HepG2 (cell line): Measurements from ENCODE around the gene PPY. TPM values are rescaled to one million over a fixed set of nuclear protein-coding genes. Genes with fewer than 3 reads are reported as not detected.

Source experiments
- ATAC-seq: fragments of 200-7000 bp; cut with Tn5 transposase; 3 replicates; pipeline ENCODE4 v1.9.1; 2020; ENCODE audit warnings: mild to moderate bottlenecking, moderate library complexity
- BruUV-seq: library from RNA; stranded (reverse); fragments of 400-500 nt; replicated peaks from 2 replicates; lab custom pipeline; 2021; lab: Mats Ljungman, UMichigan
- CTCF ChIA-PET: fragments of 300-600 bp; formaldehyde crosslinking; extraction: SDS; loops from one replicate; lab custom pipeline; 2021; ENCODE audit warnings: low total read pairs, inconsistent platforms, low intra/inter-chr PET ratio; lab: Yijun Ruan, JAX
- POLR2A ChIA-PET: fragments of 350-600 bp; sonication (Branson Sonifier 250); formaldehyde crosslinking; loops from one replicate; lab custom pipeline; 2020; ENCODE audit warnings: antibody characterized with exemption, inconsistent platforms; lab: Yijun Ruan, JAX
- DNase-seq: peaks from one replicate; pipeline ENCODE4 v3.0.0-alpha.2; 2015; ENCODE audit warnings: low spot score
- FAIRE-seq: peaks from 3 replicates; lab custom pipeline; 2011; peaks lifted over from hg19 to GRCh38; lab: Jason Lieb, UNC
- H2AFZ ChIP-seq: one replicate; pipeline ENCODE4 v1.6.1; 2011; ENCODE audit warnings: low read length, inconsistent platforms
- H3K27ac ChIP-seq: fragments of 300-600 bp; 3 replicates; pipeline ENCODE4 v1.8.0; 2011; ENCODE audit warnings: mixed run types, mild to moderate bottlenecking, mixed read lengths, low read length, inconsistent platforms; ENCODE audit not compliant: insufficient read depth; ENCODE audit errors: extremely low read length
- H3K27me3 ChIP-seq, 2 experiments: fragments of 200-600 bp in 1 of 2; 2 replicates in 1 of 2; 3 replicates in 1 of 2; pipeline versions ENCODE4 v1.6.0 to v1.8.0; 2011; ENCODE audit warnings: low read length in 2 of 2, mild to moderate bottlenecking in 2 of 2, moderate library complexity in 2 of 2, inconsistent platforms in 1 of 2; ENCODE audit not compliant: insufficient read depth in 2 of 2, control insufficient read depth in 1 of 2
- H3K36me3 ChIP-seq, 2 experiments: fragments of 200-600 bp in 1 of 2; replicated peaks in 1 of 2; 2 replicates in 1 of 2; 3 replicates in 1 of 2; pipeline versions ENCODE4 v1.5.1 to v1.8.0; 2011; ENCODE audit warnings: low read length in 2 of 2, inconsistent platforms in 1 of 2; ENCODE audit not compliant: insufficient read depth in 2 of 2, control insufficient read depth in 1 of 2
- H3K4me1 ChIP-seq: 2 replicates; pipeline ENCODE4 v1.5.1; 2012; ENCODE audit warnings: low read length, inconsistent platforms; ENCODE audit not compliant: insufficient read depth
- H3K4me2 ChIP-seq: 2 replicates; pipeline ENCODE4 v1.6.0; 2011; ENCODE audit warnings: low read depth, low read length, inconsistent platforms
- H3K4me3 ChIP-seq, 3 experiments: fragments of 200-600 bp in 1 of 3; sonication (generic), shearing (Covaris generic) in 1 of 3; replicated peaks in 1 of 3; 2 replicates each; pipeline ENCODE4 v1.5.1; 2011 to 2016; ENCODE audit warnings: low read length in 3 of 3, inconsistent platforms in 2 of 3, low read depth in 2 of 3, mild to moderate bottlenecking in 2 of 3, control low read depth in 1 of 3, mixed read lengths in 1 of 3; ENCODE audit not compliant: insufficient read depth in 1 of 3
- H3K79me2 ChIP-seq: one replicate; pipeline ENCODE4 v1.6.1; 2011; ENCODE audit warnings: low read length, inconsistent platforms; ENCODE audit not compliant: insufficient read depth
- H3K9ac ChIP-seq: 2 replicates; pipeline ENCODE4 v1.6.0; 2011; ENCODE audit warnings: mild to moderate bottlenecking, low read depth, low read length, inconsistent platforms; ENCODE audit not compliant: insufficient read depth
- H3K9me3 ChIP-seq: 2 replicates; pipeline ENCODE4 v1.5.1; 2012; ENCODE audit warnings: mild to moderate bottlenecking, low read length
- H4K20me1 ChIP-seq: 2 replicates; pipeline ENCODE4 v1.6.0; 2011; ENCODE audit warnings: inconsistent platforms, mild to moderate bottlenecking, low read length, moderate library complexity; ENCODE audit not compliant: insufficient read depth
- BORCS8-MEF2B ChIP-seq: sonication (generic); formaldehyde crosslinking; IDR thresholded peaks from 2 replicates; pipeline ENCODE4 v1.8.0; 2022; ENCODE audit warnings: mild to moderate bottlenecking, missing genetic modification reagents
- ERF ChIP-seq: IDR thresholded peaks from 2 replicates; pipeline ENCODE4 v1.6.1; 2018; ENCODE audit warnings: missing biosample characterization, missing genetic modification reagents
- GABPB1 ChIP-seq: IDR thresholded peaks from 2 replicates; pipeline ENCODE4 v1.6.1; 2016; ENCODE audit warnings: mild to moderate bottlenecking, missing genetic modification reagents, moderate library complexity, missing compliant biosample characterization
- NFE2L1 ChIP-seq: sonication (generic); formaldehyde crosslinking; IDR thresholded peaks from 2 replicates; pipeline ENCODE4 v1.4.0; 2020; ENCODE audit warnings: missing genetic modification reagents, mild to moderate bottlenecking, borderline replicate concordance
- STAG1 ChIP-seq: sonication (generic); formaldehyde crosslinking; IDR thresholded peaks from 2 replicates; pipeline ENCODE4 v1.4.0; 2020; ENCODE audit warnings: missing genetic modification reagents
- ZNF780A ChIP-seq: sonication (generic); formaldehyde crosslinking; IDR thresholded peaks from 2 replicates; pipeline ENCODE4 v1.8.0; 2022; ENCODE audit warnings: mild to moderate bottlenecking, missing genetic modification reagents, moderate library complexity
- WGBS: methylation state at CpG from one replicate; pipeline ENCODE4 v1.1.6; 2017; ENCODE audit warnings: low lambda C conversion rate; 5-methylcytosine and 5-hydroxymethylcytosine counted together
- in situ Hi-C: cut with HindIII; loops from 2 replicates; pipeline ENCODE4 v1.10.0; 2017; ENCODE audit warnings: low pct_unique_long_range_greater_than_20kb; ENCODE audit not compliant: extremely low pct_ligation_motif_present
- intact Hi-C: fragments of 100-400 bp; cut with micrococcal nuclease; formaldehyde crosslinking; loops from one replicate; pipeline ENCODE4 v1.10.0; 2022; ENCODE audit not compliant: unreplicated experiment
- polyA plus RNA-seq, 8 experiments: library from polyadenylated mRNA; depleted of rRNA in 3 of 8; stranded (reverse) in 7 of 8; unstranded in 1 of 8; fragments of >200 nt; fragmentation: Illumina TruSeq in 4 of 8; extraction: Trizol in 4 of 8; gene quantifications; 2 replicates each; pipeline versions ENCODE4 v1.2.1 to v1.2.3, GENCODE V29; 2011 to 2016; ENCODE audit warnings: low read depth in 4 of 8, missing spikeins in 1 of 8, mixed read lengths in 1 of 8; ENCODE audit not compliant: insufficient read depth in 1 of 8
- total RNA-seq, 5 experiments: library from RNA; depleted of rRNA; stranded (reverse); fragments of >200 nt; fragmentation: Illumina TruSeq; extraction: Trizol; gene quantifications; 2 replicates each; pipeline ENCODE4 v1.2.3, GENCODE V29; 2016; ENCODE audit warnings: low read depth in 1 of 5
- TF ChIP-seq, protein P1 (sequence below): sonication (generic); formaldehyde crosslinking; IDR thresholded peaks from 2 replicates; pipeline ENCODE4 v1.4.0; 2020; ENCODE audit warnings: missing genetic modification reagents
- TF ChIP-seq, protein P2 (sequence below): sonication (generic); formaldehyde crosslinking; conservative IDR thresholded peaks from 2 replicates; pipeline ENCODE4 v1.8.1; 2023; ENCODE audit warnings: missing genetic modification reagents
- TF ChIP-seq, protein P3 (sequence below): sonication (generic); formaldehyde crosslinking; IDR thresholded peaks from 2 replicates; pipeline ENCODE4 v1.5.1; 2020; ENCODE audit warnings: mild to moderate bottlenecking, missing genetic modification reagents, moderate library complexity
- TF ChIP-seq, protein P4 (sequence below), 2 experiments: sonication (generic) in 1 of 2; formaldehyde crosslinking in 1 of 2; IDR thresholded peaks; 2 replicates each; pipeline versions ENCODE4 v1.5.1 to v1.6.1; 2011 to 2020; ENCODE audit warnings: borderline replicate concordance in 1 of 2, low read depth in 1 of 2, low read length in 1 of 2, mild to moderate bottlenecking in 1 of 2, missing genetic modification reagents in 1 of 2, moderate library complexity in 1 of 2
- TF ChIP-seq, protein P5 (sequence below): sonication (generic); formaldehyde crosslinking; IDR thresholded peaks from 2 replicates; pipeline ENCODE4 v1.4.0; 2020; ENCODE audit warnings: mild to moderate bottlenecking, missing genetic modification reagents

Gene PPY
- total and polyA plus RNA-seq, 2 of the 13 experiments (the other 11 are each of a cell fraction or from before 2014, with no cell fraction given), result not detected

DNA sequence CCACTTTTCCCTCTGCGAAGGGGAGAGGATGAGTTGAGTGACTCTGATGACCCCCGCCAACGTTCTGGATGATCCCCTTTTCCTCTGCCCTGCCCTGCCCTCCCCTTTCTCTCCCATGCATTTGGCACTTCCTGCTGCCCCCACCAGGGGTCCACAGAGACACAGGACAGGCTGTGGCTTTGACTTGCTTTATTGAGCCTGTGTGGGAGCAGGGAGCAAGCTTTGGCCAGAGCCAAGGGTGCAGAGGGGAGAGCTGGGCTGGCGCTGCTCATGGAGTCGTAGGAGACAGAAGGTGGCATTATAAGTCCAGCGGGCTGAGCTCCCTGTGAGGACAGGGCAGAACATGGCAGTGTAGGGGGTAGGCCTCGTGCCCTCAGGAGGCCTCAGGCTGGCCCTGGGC, 1.6 kb downstream of the PPY start (continued):
- TF ChIP-seq, protein P1, sequence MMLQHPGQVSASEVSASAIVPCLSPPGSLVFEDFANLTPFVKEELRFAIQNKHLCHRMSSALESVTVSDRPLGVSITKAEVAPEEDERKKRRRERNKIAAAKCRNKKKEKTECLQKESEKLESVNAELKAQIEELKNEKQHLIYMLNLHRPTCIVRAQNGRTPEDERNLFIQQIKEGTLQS (CRISPR knock-in tag), result 0 out of 2 replicates have a peak, but pooled peaks have one; percentile 26
- TF ChIP-seq, protein P2, sequence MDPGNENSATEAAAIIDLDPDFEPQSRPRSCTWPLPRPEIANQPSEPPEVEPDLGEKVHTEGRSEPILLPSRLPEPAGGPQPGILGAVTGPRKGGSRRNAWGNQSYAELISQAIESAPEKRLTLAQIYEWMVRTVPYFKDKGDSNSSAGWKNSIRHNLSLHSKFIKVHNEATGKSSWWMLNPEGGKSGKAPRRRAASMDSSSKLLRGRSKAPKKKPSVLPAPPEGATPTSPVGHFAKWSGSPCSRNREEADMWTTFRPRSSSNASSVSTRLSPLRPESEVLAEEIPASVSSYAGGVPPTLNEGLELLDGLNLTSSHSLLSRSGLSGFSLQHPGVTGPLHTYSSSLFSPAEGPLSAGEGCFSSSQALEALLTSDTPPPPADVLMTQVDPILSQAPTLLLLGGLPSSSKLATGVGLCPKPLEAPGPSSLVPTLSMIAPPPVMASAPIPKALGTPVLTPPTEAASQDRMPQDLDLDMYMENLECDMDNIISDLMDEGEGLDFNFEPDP (CRISPR knock-in tag), result no peak
- TF ChIP-seq, protein P3, sequence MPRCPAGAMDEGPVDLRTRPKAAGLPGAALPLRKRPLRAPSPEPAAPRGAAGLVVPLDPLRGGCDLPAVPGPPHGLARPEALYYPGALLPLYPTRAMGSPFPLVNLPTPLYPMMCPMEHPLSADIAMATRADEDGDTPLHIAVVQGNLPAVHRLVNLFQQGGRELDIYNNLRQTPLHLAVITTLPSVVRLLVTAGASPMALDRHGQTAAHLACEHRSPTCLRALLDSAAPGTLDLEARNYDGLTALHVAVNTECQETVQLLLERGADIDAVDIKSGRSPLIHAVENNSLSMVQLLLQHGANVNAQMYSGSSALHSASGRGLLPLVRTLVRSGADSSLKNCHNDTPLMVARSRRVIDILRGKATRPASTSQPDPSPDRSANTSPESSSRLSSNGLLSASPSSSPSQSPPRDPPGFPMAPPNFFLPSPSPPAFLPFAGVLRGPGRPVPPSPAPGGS (CRISPR knock-in tag), result no peak
- 0 out of 2 replicates have a peak, but pooled peaks have one; percentile 29 for TF ChIP-seq ZNF780A (CRISPR knock-in tag)
- TF ChIP-seq BORCS8-MEF2B (CRISPR knock-in tag), result peak; percentile 56
- TF ChIP-seq STAG1 (CRISPR knock-in tag), result peak; percentile 90
- TF ChIP-seq GABPB1, result 0 out of 2 replicates have a peak, but pooled peaks have one; percentile 21
- peak; percentile 39; the same call in 1 of the 2 replicates for TF ChIP-seq ERF (CRISPR knock-in tag)
- no peak for TF ChIP-seq NFE2L1 (CRISPR knock-in tag)

DNA sequence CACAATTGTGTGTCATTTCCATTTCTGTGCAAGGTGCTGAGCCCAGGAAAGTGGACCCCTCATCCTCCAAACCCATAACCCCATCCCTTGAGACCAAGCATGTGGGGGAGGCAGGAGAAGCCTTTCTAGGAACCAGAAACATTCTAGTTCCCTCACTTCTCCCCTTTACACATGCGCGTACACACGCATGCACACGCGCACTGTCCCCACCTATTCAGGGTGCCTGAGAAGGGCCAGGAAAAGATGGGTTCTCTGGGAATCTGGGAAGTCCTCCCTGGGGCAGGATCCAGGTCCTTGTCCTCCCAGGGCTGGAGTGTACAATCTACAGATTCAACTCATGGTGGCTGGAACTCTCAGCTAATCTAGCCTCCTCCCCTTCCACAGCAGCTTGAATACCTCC, 2.4 kb downstream of the PPY start:
- FAIRE-seq (no peak), ATAC-seq (no peak), DNase-seq (no peak)
- H3K4me2 ChIP-seq, result no peak overlapping the region
- no peaks in the 10 kb centered on the region for H3K9me3 ChIP-seq
- in situ Hi-C loops, result loop anchor here (5.0 to 10.0 kb wide), 3 partner anchors 52 to 232 kb away; partner anchors contain the start of gene ASB16
- no peak overlapping the region for H2AFZ ChIP-seq
- H3K79me2 ChIP-seq, result no peaks in the 10 kb centered on the region
- H3K27me3 ChIP-seq, result peaks cover 18 to 77% of the 10 kb centered on the region in 2 experiments
- no TSS peak for BruUV-seq
- TF ChIP-seq, protein P3 (CRISPR knock-in tag), result no peak
- TF ChIP-seq, protein P4, sequence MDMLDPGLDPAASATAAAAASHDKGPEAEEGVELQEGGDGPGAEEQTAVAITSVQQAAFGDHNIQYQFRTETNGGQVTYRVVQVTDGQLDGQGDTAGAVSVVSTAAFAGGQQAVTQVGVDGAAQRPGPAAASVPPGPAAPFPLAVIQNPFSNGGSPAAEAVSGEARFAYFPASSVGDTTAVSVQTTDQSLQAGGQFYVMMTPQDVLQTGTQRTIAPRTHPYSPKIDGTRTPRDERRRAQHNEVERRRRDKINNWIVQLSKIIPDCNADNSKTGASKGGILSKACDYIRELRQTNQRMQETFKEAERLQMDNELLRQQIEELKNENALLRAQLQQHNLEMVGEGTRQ (IDR thresholded peaks at IDR 0.05; ENCODE audit: low read depth, low read length), result no peak
- TF ChIP-seq, protein P4 (CRISPR knock-in tag; IDR thresholded peaks at IDR 0.05; ENCODE audit: borderline replicate concordance), result no peak
- TF ChIP-seq, protein P5, sequence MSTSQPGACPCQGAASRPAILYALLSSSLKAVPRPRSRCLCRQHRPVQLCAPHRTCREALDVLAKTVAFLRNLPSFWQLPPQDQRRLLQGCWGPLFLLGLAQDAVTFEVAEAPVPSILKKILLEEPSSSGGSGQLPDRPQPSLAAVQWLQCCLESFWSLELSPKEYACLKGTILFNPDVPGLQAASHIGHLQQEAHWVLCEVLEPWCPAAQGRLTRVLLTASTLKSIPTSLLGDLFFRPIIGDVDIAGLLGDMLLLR (CRISPR knock-in tag), result no peak
- H3K4me3 ChIP-seq, result no peak overlapping the region
- WGBS, result 67% methylated on average over 5 of the region's 5 CpGs
- intact Hi-C loops, result loop anchor here (1.0 kb wide), 1 partner anchor 101 kb away; no protein-coding TSS in a partner anchor
- H3K27ac ChIP-seq, result no peak overlapping the region
- H4K20me1 ChIP-seq, result no peaks in the 10 kb centered on the region
- peaks cover 5% of the 10 kb centered on the region for H3K4me1 ChIP-seq
- H3K9ac ChIP-seq, result no peak overlapping the region
- ChIA-PET POLR2A (interaction anchor here (1.4 kb wide), 1 partner anchor 62 kb away, joined by 3 read pairs; no protein-coding TSS in a partner anchor), CTCF (interaction anchor here (1.2 to 7.7 kb wide), 2 partner anchors 55 to 102 kb away, joined by 7 to 128 read pairs; no protein-coding TSS in a partner anchor)
- no peaks in the 10 kb centered on the region for H3K36me3 ChIP-seq
